C4-2B (cell line): ENCODE data around the gene PTPRF.

Source experiments
- CTCF ChIP-seq: fragments of 450-650 bp; conservative IDR thresholded peaks from 2 replicates; pipeline ENCODE4 v1.5.1; 2017; ENCODE audit warnings: mild to moderate bottlenecking
- ZFX ChIP-seq: fragments of 450-650 bp; IDR thresholded peaks from 2 replicates; pipeline ENCODE4 v1.6.1; 2017

GRCh38 chr1:43616383-43616782 lies 85.7 kb downstream of the PTPRF start:
- no peak for TF ChIP-seq CTCF
- TF ChIP-seq ZFX = no peak
